Right renal pelvis (tissue), 4 donors: ENCODE data around the gene COL18A1. TPM values are rescaled to one million over a fixed set of nuclear protein-coding genes. Genes with fewer than 3 reads are reported as not detected.

Source experiments
- DNase-seq, 4 donors: peaks; one replicate each; pipeline ENCODE4 v3.0.0-alpha.2; 2013; ENCODE audit warnings: low read depth in 4 of 4, low spot score in 3 of 4, missing footprints in 1 of 4
- polyA plus RNA-seq, 4 donors: library from polyadenylated mRNA; unstranded; fragments of 120-200 nt; gene quantifications; one replicate each; pipeline ENCODE4 v1.2.1, GENCODE V29; 2013; ENCODE audit not compliant: insufficient read length in 4 of 4

COL18A1 gene
- polyA plus RNA-seq, 4 donors: 135 to 240 (median 143) TPM

GRCh38 chr21:45451091-45451740, 46.3 kb downstream of the COL18A1 start:
- no peak for DNase-seq

GRCh38 chr21:45451771-45452182, 46.8 kb downstream of the COL18A1 start:
- no peak for DNase-seq

- DNase-seq: no peak
Measured at GRCh38 chr21:45452696-45453307, 47.8 kb downstream of the COL18A1 start.

GRCh38 chr21:45453308-45453950, 48.5 kb downstream of the COL18A1 start:
- no peak for DNase-seq

GRCh38 chr21:45454060-45454925, 49.3 kb downstream of the COL18A1 start:
- no peak for DNase-seq

GRCh38 chr21:45454926-45455673, 50.1 kb downstream of the COL18A1 start:
- no peak for DNase-seq

- DNase-seq: no peak
Measured at GRCh38 chr21:45455674-45456583, 51.0 kb downstream of the COL18A1 start.

- DNase-seq: no peak
Measured at GRCh38 chr21:45456584-45457160, 51.7 kb downstream of the COL18A1 start.

- no peak for DNase-seq
Measured at GRCh38 chr21:45457161-45457831, 52.3 kb downstream of the COL18A1 start.

- DNase-seq: no peak
Measured at GRCh38 chr21:45457832-45458172, 52.8 kb downstream of the COL18A1 start.

GRCh38 chr21:45458281-45459170, 53.6 kb downstream of the COL18A1 start:
- DNase-seq: no peak

- no peak for DNase-seq
Measured at GRCh38 chr21:45459171-45460010, 54.4 kb downstream of the COL18A1 start.

GRCh38 chr21:45460011-45460565, 55.1 kb downstream of the COL18A1 start:
- DNase-seq: no peak

GRCh38 chr21:45460611-45461368, 55.8 kb downstream of the COL18A1 start:
- no peak for DNase-seq

- DNase-seq: no peak
Measured at GRCh38 chr21:45461369-45461750, 56.4 kb downstream of the COL18A1 start.
